RWPE1 (cell line): ENCODE results near the gene ATP1A3.
"Not testable (repeated sequence)": the region's sequence is repeated elsewhere in the genome, so short reads cannot be mapped to it uniquely, and the experiment has no call there.

Experiments used
- CTCF ChIA-PET: fragments of 350-600 bp; sonication (Branson Sonifier 250); formaldehyde crosslinking; extraction: SDS; loops from one replicate; lab custom pipeline; 2021; lab: Yijun Ruan, JAX
- POLR2A ChIA-PET: fragments of 400-600 bp; formaldehyde crosslinking; extraction: SDS; loops from one replicate; lab custom pipeline; 2020; ENCODE audit warnings: antibody characterized with exemption; ENCODE audit not compliant: low non-redundant PET; lab: Yijun Ruan, JAX
- DNase-seq: peaks from one replicate; pipeline ENCODE4 v3.0.0; 2012; ENCODE audit warnings: low spot score
- H3K27ac ChIP-seq: fragments of 450-650 bp; 2 replicates; pipeline ENCODE4 v1.5.1; 2017
- CTCF ChIP-seq: fragments of 450-650 bp; conservative IDR thresholded peaks from 2 replicates; pipeline ENCODE4 v1.5.1; 2017; ENCODE audit warnings: low read depth, mild to moderate bottlenecking

The ATP1A3 gene

GRCh38 chr19:42017040-42017439, 23.0 kb upstream of the ATP1A3 start:
- TF ChIP-seq CTCF: no peak
- CTCF ChIA-PET: interaction anchor here (0.5 to 1.3 kb wide), 3 partner anchors 17 to 232 kb away, joined by 3 to 4 read pairs (median 3); no protein-coding TSS in a partner anchor
- H3K27ac ChIP-seq: no peak overlapping the region
- no peak for DNase-seq
- POLR2A ChIA-PET: no interaction called here

- ChIA-PET CTCF (interaction anchor here (0.7 to 0.8 kb wide), 2 partner anchors 17 to 392 kb away, joined by 3 to 4 read pairs; no protein-coding TSS in a partner anchor), POLR2A (interaction anchor here (0.7 kb wide), 1 partner anchor 25 kb away, joined by 8 read pairs; no protein-coding TSS in a partner anchor)
- DNase-seq, H3K27ac ChIP-seq: not testable (repeated sequence)
These were observed 18.7 kb upstream of the ATP1A3 start for GRCh38 chr19:42012747-42013146.

GRCh38 chr19:42010245-42011126, 16.5 kb upstream of the ATP1A3 start:
- TF ChIP-seq CTCF: no peak
- DNase-seq: no peak
- ChIA-PET POLR2A (no interaction called here), CTCF (no interaction called here)
- H3K27ac ChIP-seq: no peak overlapping the region

GRCh38 chr19:42006569-42006968, 12.5 kb upstream of the ATP1A3 start:
- ChIA-PET POLR2A (no interaction called here), CTCF (no interaction called here)
- no peak for DNase-seq
- H3K27ac ChIP-seq: no peak overlapping the region
- no peak for TF ChIP-seq CTCF

- DNase-seq: no peak
- ChIA-PET POLR2A (no interaction called here), CTCF (no interaction called here)
- H3K27ac ChIP-seq: no peak overlapping the region
- no peak for TF ChIP-seq CTCF
These were observed 11.5 kb upstream of the ATP1A3 start for GRCh38 chr19:42005504-42005903.

- ChIA-PET CTCF (no interaction called here), POLR2A (no interaction called here)
- DNase-seq: no peak
- H3K27ac ChIP-seq: no peak overlapping the region
- no peak for TF ChIP-seq CTCF
These were observed 9.7 kb upstream of the ATP1A3 start for GRCh38 chr19:42003506-42004294.
